LoVo (cell line): Measurements from ENCODE around the gene ZNF536.
"Not testable (repeated sequence)": the region's sequence is repeated elsewhere in the genome, so short reads cannot be mapped to it uniquely, and the experiment has no call there.

Source experiments
- DNase-seq: peaks from one replicate; pipeline ENCODE4 v3.0.0-alpha.2; 2016; ENCODE audit warnings: low spot score

ZNF536 gene

GRCh38 chr19:30341611-30342201, 30.5 kb upstream of the ZNF536 start:
- no peak for DNase-seq

GRCh38 chr19:30342901-30343300, 29.3 kb upstream of the ZNF536 start:
- DNase-seq, result no peak

- DNase-seq, result no peak
Measured at GRCh38 chr19:30344446-30345425, 27.4 kb upstream of the ZNF536 start.

GRCh38 chr19:30345686-30346085, 26.5 kb upstream of the ZNF536 start:
- DNase-seq, result no peak

- not testable (repeated sequence) for DNase-seq
Measured at GRCh38 chr19:30346468-30346867, 25.7 kb upstream of the ZNF536 start.

GRCh38 chr19:30349131-30349730, 23.0 kb upstream of the ZNF536 start:
- DNase-seq, result no peak

GRCh38 chr19:30350692-30351663, 21.2 kb upstream of the ZNF536 start:
- DNase-seq, result no peak

GRCh38 chr19:30351774-30352173, 20.4 kb upstream of the ZNF536 start:
- no peak for DNase-seq

- no peak for DNase-seq
Measured at GRCh38 chr19:30353394-30353945, 18.7 kb upstream of the ZNF536 start.

GRCh38 chr19:30355586-30355985, 16.6 kb upstream of the ZNF536 start:
- DNase-seq, result no peak

GRCh38 chr19:30356951-30357579, 15.1 kb upstream of the ZNF536 start:
- DNase-seq, result no peak

- DNase-seq, result no peak
Measured at GRCh38 chr19:30357580-30357954, 14.6 kb upstream of the ZNF536 start.

GRCh38 chr19:30358319-30358718, 13.9 kb upstream of the ZNF536 start:
- DNase-seq, result no peak

GRCh38 chr19:30358821-30359580, 13.2 kb upstream of the ZNF536 start:
- no peak for DNase-seq

- DNase-seq, result no peak
Measured at GRCh38 chr19:30359936-30360335, 12.2 kb upstream of the ZNF536 start.

GRCh38 chr19:30360376-30361106, 11.6 kb upstream of the ZNF536 start:
- no peak for DNase-seq

- DNase-seq, result no peak
Measured at GRCh38 chr19:30361107-30361447, 11.1 kb upstream of the ZNF536 start.

GRCh38 chr19:30361721-30362120, 10.5 kb upstream of the ZNF536 start:
- DNase-seq, result no peak

GRCh38 chr19:30362156-30362754, 9.9 kb upstream of the ZNF536 start:
- DNase-seq, result no peak
